Mesenteric fat pad (tissue), 1 donor: ENCODE measurements around the gene DNAH3. TPM values are rescaled to one million over a fixed set of nuclear protein-coding genes. Genes with fewer than 3 reads are reported as not detected.

Experiments used
- DNase-seq: peaks from one replicate; pipeline ENCODE4 v3.0.0-alpha.2; 2020; ENCODE audit warnings: low spot score
- total RNA-seq: library from RNA; stranded (reverse); fragmentation: NEBNext Ultra II Directional; extraction: Animal tissue kit (Norgen Biotek cat#: 25700); gene quantifications from one replicate; pipeline ENCODE4 v1.2.1, GENCODE V29; 2021
- donor health status: DM: yes; HTN: yes; CAD: no.

Gene DNAH3
- total RNA-seq, 1 donor from 2014 or later: 0.10 TPM

DNA sequence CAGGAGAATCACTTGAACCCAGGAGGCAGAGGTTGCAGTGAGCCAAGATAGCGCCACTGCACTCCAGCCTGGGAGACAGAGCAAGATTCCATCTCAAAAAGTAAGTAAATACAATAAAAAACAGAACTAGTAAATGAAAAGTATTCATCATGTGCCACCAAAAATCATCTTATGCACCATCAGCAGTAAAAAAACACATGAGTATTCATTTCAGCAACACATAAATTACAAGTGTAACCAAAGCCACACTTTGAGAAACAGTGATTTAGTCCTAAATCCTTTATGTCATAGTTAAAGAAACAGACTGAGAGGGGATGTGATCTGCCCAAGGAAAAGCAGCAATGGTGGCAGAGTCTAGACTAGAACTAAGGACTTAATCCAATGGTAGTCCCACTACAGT is 263.4 kb downstream of the DNAH3 start:
- no peak for DNase-seq

DNA sequence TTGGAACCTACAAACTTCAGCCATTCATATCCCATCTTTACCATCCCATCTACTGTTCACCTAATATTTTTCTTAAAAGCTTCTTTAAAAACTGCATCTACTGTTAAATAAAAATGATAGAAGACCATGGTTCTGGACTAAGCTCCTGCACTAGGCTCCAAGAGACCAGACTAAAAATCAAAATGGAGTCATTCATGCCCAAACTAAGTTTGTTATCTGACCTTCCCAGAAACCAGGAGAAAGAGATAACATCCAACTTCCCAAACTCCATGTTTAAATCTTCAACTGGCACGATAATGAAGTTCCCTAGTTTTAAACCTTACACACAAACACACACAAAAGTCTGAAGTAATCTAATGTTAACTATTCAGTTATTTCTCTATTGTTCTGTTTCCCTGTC is 264.3 kb downstream of the DNAH3 start:
- no peak for DNase-seq

DNA sequence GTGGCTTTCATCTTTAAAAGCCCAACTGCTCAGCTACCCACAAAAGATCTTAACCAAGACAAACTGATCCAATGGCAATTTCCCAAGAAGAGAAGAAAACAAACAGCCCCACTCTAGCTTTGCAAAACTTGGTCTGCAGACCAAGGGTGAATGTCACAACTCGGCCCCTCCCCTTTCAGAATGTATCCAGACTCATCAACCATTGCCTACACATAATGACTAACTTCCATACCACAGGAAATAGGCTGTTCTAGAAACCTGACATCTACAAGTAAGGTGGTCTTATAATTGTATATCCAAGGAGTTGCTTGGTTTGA is 266.4 kb downstream of the DNAH3 start:
- DNase-seq: no peak

DNA sequence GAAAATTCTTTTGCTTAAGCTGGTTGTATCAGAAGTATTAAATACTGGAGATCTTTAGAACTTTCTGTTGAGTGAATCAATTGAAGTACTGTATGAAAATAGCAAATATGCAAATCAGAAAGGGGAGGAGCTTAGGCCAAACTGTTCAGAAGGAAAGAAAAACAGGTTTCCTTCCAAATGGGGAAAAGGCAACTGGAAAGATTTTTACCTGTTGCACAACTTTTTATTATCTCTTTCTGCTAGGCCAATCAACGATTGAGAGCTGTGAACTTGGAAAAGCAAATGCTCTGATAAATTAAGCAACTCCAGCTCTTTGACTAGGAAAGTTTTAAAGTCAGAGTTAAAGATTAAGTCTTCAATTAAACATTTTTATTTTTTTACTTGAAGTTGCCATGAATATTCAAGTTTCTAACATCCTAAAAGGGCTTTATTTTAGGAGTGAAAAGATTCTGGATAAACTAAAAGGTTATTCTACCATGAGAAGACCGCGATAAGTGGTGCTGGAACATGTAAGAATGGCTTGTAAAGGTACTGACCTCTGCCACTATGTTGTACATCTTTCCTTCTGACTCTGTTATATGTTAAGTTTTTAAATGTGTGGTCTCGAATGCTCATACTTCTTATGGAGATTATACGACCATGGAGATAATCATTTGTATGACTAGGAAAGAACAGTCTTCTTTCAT is 266.9 kb downstream of the DNAH3 start:
- DNase-seq: no peak

Other genes with a start within 250 kb of the DNAH3 start
- 26.4 TPM for gene LDAF1, start 7.8 kb upstream of the DNAH3 start, total RNA-seq
- not detected for gene ZP2, start 60.7 kb upstream of the DNAH3 start, total RNA-seq
- 0.06 TPM for gene ANKS4B, start 82.9 kb upstream of the DNAH3 start, total RNA-seq
- not detected for gene CRYM, start 127.4 kb upstream of the DNAH3 start, total RNA-seq